ENCODE measurements around the gene SOCS1. TPM values are rescaled to one million over a fixed set of nuclear protein-coding genes. Genes with fewer than 3 reads are reported as not detected.
A peak's percentile ranks its signal among the peaks of the same experiment; 100 is the strongest.

The SOCS1 gene
- total and polyA plus RNA-seq, 2 of the 8 experiments (the other 6 are each of a cell fraction or from before 2014, with no cell fraction given), result 21.0 to 48.9 TPM

GRCh38 chr16:11205065-11205699, 50.8 kb downstream of the SOCS1 start:
- Histone ChIP-seq H2BK12ac (ENCODE audit: low read depth, low read length) (peak overlapping the region; percentile 81; the same call in 1 of the 2 replicates), H3K23me2 (ENCODE audit: low read depth, low read length) (no peaks in the 10 kb centered on the region), H3K56ac (replicated peaks; ENCODE audit: insufficient read length, low read depth, low read length) (no peak overlapping the region), H2AK5ac (ENCODE audit: low read depth, low read length) (no peak overlapping the region; the same call in 1 of the 2 replicates), H3K9ac (replicated peaks in 1 of 4; ENCODE audit: extremely low read depth in 1 of 4, low read depth in 3 of 4, low read length in 3 of 4) (no peak overlapping the region), H2AFZ (ENCODE audit: low read length) (no peak overlapping the region), H2BK15ac (ENCODE audit: low read length) (peak overlapping the region; percentile 72; the same call in 1 of the 2 replicates), H3K18ac (ENCODE audit: extremely low read depth, low read length) (no peak overlapping the region), H3K23ac (ENCODE audit: insufficient read length) (no peak overlapping the region), H3K27me3 (replicated peaks in 1 of 4; ENCODE audit: control insufficient read depth in 3 of 4, extremely low read depth in 1 of 4, insufficient read depth in 3 of 4, low read length in 3 of 4) (no peaks in the 10 kb centered on the region; a peak in 1 of 7 replicates), H2BK120ac (replicated peaks; ENCODE audit: low read depth, low read length) (no peak overlapping the region), H2BK20ac (ENCODE audit: low read length) (no peak overlapping the region), H3K79me2 (ENCODE audit: control insufficient read depth in 1 of 2, insufficient read depth in 2 of 2, low read length in 2 of 2) (no peaks in the 10 kb centered on the region), H4K5ac (ENCODE audit: insufficient read length, low read depth, low read length) (no peak overlapping the region), H3K4me3 (ENCODE audit: extremely low read depth in 1 of 4, insufficient read depth in 2 of 4, low read depth in 3 of 4, low read length in 4 of 4) (no peak overlapping the region), H3K4ac (replicated peaks; ENCODE audit: insufficient read length, low read depth, low read length) (no peak overlapping the region), H3K14ac (ENCODE audit: insufficient read length) (no peak overlapping the region), H3K4me1 (replicated peaks in 1 of 4; ENCODE audit: control insufficient read depth in 3 of 4, insufficient read depth in 4 of 4, low read length in 3 of 4) (peaks cover 7 to 30% (median 18%) of the 10 kb centered on the region in 4 experiments), H3K36me3 (ENCODE audit: control insufficient read depth in 2 of 4, insufficient read depth in 4 of 4, low read length in 3 of 4) (no peaks in the 10 kb centered on the region), H4K91ac (replicated peaks; ENCODE audit: insufficient read length, low read length) (no peak overlapping the region), H3K79me1 (ENCODE audit: low read depth, low read length) (no peaks in the 10 kb centered on the region), H4K20me1 (replicated peaks in 1 of 2; ENCODE audit: control insufficient read depth in 1 of 2, insufficient read depth in 2 of 2, low read length in 2 of 2) (no peaks in the 10 kb centered on the region), H3K9me3 (ENCODE audit: insufficient read depth in 2 of 2, low read depth in 1 of 2, low read length in 1 of 2) (peaks cover 8% of the 10 kb centered on the region in 2 experiments; a peak in 3 of 4 replicates), H3K27ac (ENCODE audit: low read depth, low read length) (no peak overlapping the region; the same call in 1 of the 2 replicates), H3K4me2 (ENCODE audit: insufficient read depth in 1 of 2, low read depth in 2 of 2, low read length in 2 of 2) (no peak overlapping the region), H4K8ac (ENCODE audit: extremely low read depth, insufficient read depth, low read length) (no peak overlapping the region), H2BK5ac (ENCODE audit: low read depth, low read length) (0 out of 2 replicates have a peak overlapping the region, but pooled peaks have one; percentile 26)
- ChIA-PET POLR2A (ENCODE audit: partially characterized antibody) (interaction anchor here (0.9 to 1.4 kb wide), 3 partner anchors 9 to 45 kb away, joined by 3 read pairs; no protein-coding TSS in a partner anchor), CTCF (ENCODE audit: partially characterized antibody) (interaction anchor here (0.7 to 4.0 kb wide), 9 partner anchors 11 to 241 kb away, joined by 3 to 28 read pairs (median 4); partner anchors contain the start of gene SOCS1)
- FAIRE-seq, result no peak
- DNase-seq (ENCODE audit: low read depth in 1 of 2, low spot score in 2 of 2), result no peak
- TF ChIP-seq BCL11A (IDR thresholded peaks at IDR 0.05; ENCODE audit: low read depth in 2 of 2, low read length in 2 of 2), result no peak
- no peak for TF ChIP-seq EP300 (IDR thresholded peaks at IDR 0.05; ENCODE audit: borderline replicate concordance in 1 of 2, low read depth in 2 of 2, low read length in 2 of 2)
- no peak for TF ChIP-seq GABPA (IDR thresholded peaks at IDR 0.05; ENCODE audit: borderline replicate concordance, insufficient read depth, low read length)
- TF ChIP-seq FOSL1 (IDR thresholded peaks at IDR 0.05; ENCODE audit: insufficient read depth, low read depth, low read length), result no peak
- TF ChIP-seq PHF8 (conservative IDR thresholded peaks at IDR 0.05; ENCODE audit: low read depth, low read length), result no peak
- no peak for TF ChIP-seq POLR2AphosphoS5 (IDR thresholded peaks at IDR 0.05; ENCODE audit: low read depth, low read length)
- no peak for TF ChIP-seq CREB1 (IDR thresholded peaks at IDR 0.05)
- no peak for TF ChIP-seq E2F6 (IDR thresholded peaks at IDR 0.05)
- TF ChIP-seq MAFK (IDR thresholded peaks at IDR 0.05; ENCODE audit: low read depth, low read length), result no peak
- whole genome bisulfite sequencing, 2 experiments (ENCODE audit: extremely low coverage in 1 of 2, insufficient coverage in 1 of 2, insufficient read length in 1 of 2, insufficient replicate concordance in 2 of 2, low coverage in 1 of 2, low lambda C conversion rate in 2 of 2, missing lambda C conversion rate in 1 of 2), result 90% methylated on average over 19 of the region's 19 CpGs; no CpG with 5 or more reads in 1 of the 2 experiments

Measured in H1 (cell line).